Subcutaneous abdominal adipose tissue (tissue), 5 donors: Measurements from ENCODE around the gene C1QTNF9.
"Not testable (repeated sequence)": the region's sequence is repeated elsewhere in the genome, so short reads cannot be mapped to it uniquely, and the experiment has no call there.

Experiments
- H3K27ac ChIP-seq: one replicate; pipeline ENCODE4 v1.7.0; 2013; ENCODE audit warnings: low read depth, mild to moderate bottlenecking, inconsistent platforms, low read length, moderate library complexity
- H3K27me3 ChIP-seq, 5 donors: one replicate each; pipeline ENCODE4 v1.7.0; 2013; ENCODE audit warnings: low read length in 5 of 5, inconsistent platforms in 1 of 5; ENCODE audit not compliant: control insufficient read depth in 5 of 5, insufficient read depth in 4 of 5
- H3K36me3 ChIP-seq, 5 donors: one replicate each; pipeline ENCODE4 v1.7.0; 2013; ENCODE audit warnings: low read length in 5 of 5; ENCODE audit not compliant: control insufficient read depth in 5 of 5, insufficient read depth in 5 of 5
- H3K4me1 ChIP-seq, 5 donors: one replicate each; pipeline ENCODE4 v1.7.0; 2013; ENCODE audit warnings: low read length in 5 of 5, mild to moderate bottlenecking in 3 of 5, moderate library complexity in 1 of 5; ENCODE audit not compliant: control insufficient read depth in 5 of 5, insufficient read depth in 5 of 5
- H3K4me3 ChIP-seq, 5 donors: one replicate each; pipeline ENCODE4 v1.7.0; 2013; ENCODE audit warnings: low read length in 5 of 5, low read depth in 1 of 5
- H3K9ac ChIP-seq, 5 donors: one replicate each; pipeline ENCODE4 v1.7.0; 2013; ENCODE audit warnings: low read length in 5 of 5, mild to moderate bottlenecking in 4 of 5, moderate library complexity in 3 of 5
- H3K9me3 ChIP-seq, 5 donors: one replicate each; pipeline ENCODE4 v1.7.0; 2013; ENCODE audit warnings: low read length in 5 of 5; ENCODE audit not compliant: control insufficient read depth in 5 of 5
- donor health status: healthy.
- donor health status: healthy.
- donor health status: healthy.
- donor health status: healthy.
- donor health status: healthy.

C1QTNF9 gene

DNA sequence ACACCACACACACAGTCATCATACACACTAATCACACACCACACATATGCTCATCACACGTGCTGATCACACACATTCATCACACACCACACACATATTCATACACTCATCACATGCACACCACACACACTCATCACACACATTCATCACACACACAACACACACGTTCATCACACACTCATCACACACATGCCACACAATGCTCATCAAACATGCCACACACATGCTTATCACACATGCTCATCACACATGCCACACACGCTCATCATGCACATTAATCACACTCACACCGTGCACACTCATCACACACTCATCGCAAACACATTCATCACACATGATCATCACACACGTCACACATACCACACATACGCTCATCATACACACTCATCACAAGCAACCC lies 47.5 kb downstream of the C1QTNF9 start:
- no peaks in the 10 kb centered on the region for H3K36me3 ChIP-seq
- H3K27me3 ChIP-seq, result peaks cover 0 to 2% (median 0%) of the 10 kb centered on the region in 5 donors
- no peak overlapping the region for H3K4me3 ChIP-seq
- no peak overlapping the region for H3K9ac ChIP-seq
- no peaks in the 10 kb centered on the region for H3K4me1 ChIP-seq
- no peak overlapping the region for H3K27ac ChIP-seq
- peaks cover 0 to 4% (median 0%) of the 10 kb centered on the region in 5 donors for H3K9me3 ChIP-seq

DNA sequence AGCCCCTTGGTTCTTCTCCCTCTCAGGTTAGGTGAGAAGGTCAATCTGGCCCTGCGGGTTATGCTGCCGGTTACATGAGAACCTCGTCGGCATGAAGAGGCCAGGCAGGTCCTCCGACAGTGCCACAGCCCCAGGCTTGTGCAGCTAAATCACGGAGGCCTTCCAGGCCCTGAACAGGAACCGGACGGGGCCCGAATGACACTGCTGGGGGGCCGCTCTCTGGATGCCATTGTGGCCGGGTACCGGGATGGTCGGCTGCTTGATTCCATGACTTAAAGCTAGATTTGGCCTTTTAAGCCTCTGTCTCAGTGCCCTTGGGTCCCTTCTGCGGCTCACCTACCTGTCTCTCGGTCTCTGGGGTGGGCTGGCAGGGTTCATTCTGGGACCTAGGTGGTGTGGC lies 48.4 kb downstream of the C1QTNF9 start:
- Histone ChIP-seq H3K4me3 (no peak overlapping the region), H3K9ac (no peak overlapping the region), H3K27me3 (peaks cover 0 to 2% (median 0%) of the 10 kb centered on the region in 5 donors), H3K27ac (no peak overlapping the region), H3K9me3 (peaks cover 0 to 4% (median 0%) of the 10 kb centered on the region in 5 donors), H3K4me1 (no peaks in the 10 kb centered on the region), H3K36me3 (no peaks in the 10 kb centered on the region)

DNA sequence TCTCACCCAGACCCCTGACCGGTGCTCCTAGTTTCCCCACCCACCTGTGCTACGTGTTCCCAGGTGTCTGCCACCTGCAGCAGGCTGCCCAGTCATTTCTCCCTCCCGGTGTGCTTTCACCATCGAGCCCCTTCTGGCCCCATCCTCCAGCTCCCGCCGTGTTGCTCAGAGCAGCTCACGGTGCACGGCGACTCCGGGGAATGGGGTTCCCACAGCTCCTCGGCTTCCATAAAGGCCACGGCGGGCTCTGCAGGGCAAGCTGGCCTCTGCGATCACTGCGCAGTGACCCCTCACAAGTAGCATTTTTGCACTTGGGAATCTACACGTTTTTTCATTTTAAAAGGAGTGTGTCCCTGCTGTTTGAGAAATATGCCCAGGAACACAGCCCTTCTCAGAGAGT lies 49.5 kb downstream of the C1QTNF9 start:
- H3K27ac ChIP-seq, H3K27me3 ChIP-seq, H3K9ac ChIP-seq, H3K9me3 ChIP-seq, H3K36me3 ChIP-seq, H3K4me1 ChIP-seq, H3K4me3 ChIP-seq: not testable (repeated sequence)

DNA sequence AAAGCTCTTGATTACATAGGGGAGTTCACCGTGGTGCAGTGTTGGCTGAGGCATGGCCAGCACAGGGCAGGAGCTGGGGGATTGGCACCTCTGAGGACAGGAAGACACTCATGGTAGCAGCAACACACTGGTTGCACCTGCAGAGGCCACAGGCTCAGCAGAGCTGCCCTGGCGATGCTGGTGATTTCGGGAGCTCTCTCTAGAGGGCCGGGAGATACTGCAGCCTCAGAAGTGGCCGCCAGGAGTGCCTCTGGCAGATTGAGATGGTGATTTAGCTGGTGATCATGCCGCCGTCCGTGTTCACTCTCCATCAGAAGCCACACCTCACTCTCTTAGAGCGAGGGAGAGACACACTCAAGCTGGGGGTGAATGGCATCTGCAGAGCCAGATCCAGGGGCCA lies 49.9 kb downstream of the C1QTNF9 start:
- H3K9me3 ChIP-seq, H3K27me3 ChIP-seq, H3K4me3 ChIP-seq, H3K27ac ChIP-seq, H3K36me3 ChIP-seq, H3K9ac ChIP-seq, H3K4me1 ChIP-seq: not testable (repeated sequence)

DNA sequence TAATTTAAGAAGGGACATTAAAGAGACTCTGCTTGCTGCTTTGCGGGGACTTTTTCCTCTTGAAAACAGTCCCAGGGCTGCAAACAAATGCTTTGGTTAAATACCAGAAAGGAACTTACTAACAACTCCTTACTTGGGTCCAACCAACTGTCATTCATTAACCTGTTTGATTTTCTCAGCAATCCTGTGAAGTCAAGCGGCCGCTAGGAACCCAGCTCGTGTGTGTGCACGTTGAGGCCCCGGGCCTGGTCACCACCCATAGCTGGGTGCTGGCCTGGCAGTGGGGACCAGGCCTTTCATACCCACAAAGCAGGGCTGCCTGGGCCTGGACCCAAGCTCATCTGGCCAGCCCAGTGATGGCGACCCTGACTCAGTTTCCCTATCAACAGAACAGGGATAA lies 50.7 kb downstream of the C1QTNF9 start:
- no peaks in the 10 kb centered on the region for H3K4me1 ChIP-seq
- H3K9me3 ChIP-seq, result peaks cover 0 to 4% (median 0%) of the 10 kb centered on the region in 5 donors
- peaks cover 0 to 2% (median 0%) of the 10 kb centered on the region in 5 donors for H3K27me3 ChIP-seq
- H3K4me3 ChIP-seq, result no peak overlapping the region
- H3K9ac ChIP-seq, result no peak overlapping the region
- H3K36me3 ChIP-seq, result no peaks in the 10 kb centered on the region
- H3K27ac ChIP-seq, result no peak overlapping the region

DNA sequence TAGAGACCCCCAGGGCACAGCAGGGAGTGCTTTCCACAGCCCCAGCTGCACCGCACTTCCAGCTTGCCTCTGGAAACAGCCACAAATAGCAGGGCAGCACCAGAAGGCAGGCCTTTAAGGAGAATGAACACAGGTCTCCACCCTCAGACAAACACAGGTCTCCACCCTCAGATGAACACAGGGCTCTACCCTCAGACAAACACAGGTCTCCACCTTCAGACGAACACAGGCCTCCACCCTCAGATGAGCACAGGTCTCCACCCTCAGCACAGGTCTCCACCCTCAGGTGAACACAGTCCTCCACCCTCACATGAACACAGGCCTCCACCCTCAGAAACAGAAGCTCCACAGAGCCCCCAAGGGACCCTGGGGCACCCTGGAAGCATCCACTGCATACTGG lies 51.7 kb downstream of the C1QTNF9 start:
- H3K27me3 ChIP-seq, result peaks cover 0 to 2% (median 0%) of the 10 kb centered on the region in 5 donors
- H3K9ac ChIP-seq, result no peak overlapping the region
- H3K4me3 ChIP-seq, result no peak overlapping the region
- no peaks in the 10 kb centered on the region for H3K36me3 ChIP-seq
- H3K4me1 ChIP-seq, result no peaks in the 10 kb centered on the region
- no peak overlapping the region for H3K27ac ChIP-seq
- peaks cover 0 to 3% (median 0%) of the 10 kb centered on the region in 5 donors for H3K9me3 ChIP-seq

- Histone ChIP-seq H3K27ac (no peak overlapping the region), H3K4me3 (no peak overlapping the region), H3K4me1 (no peaks in the 10 kb centered on the region), H3K36me3 (no peaks in the 10 kb centered on the region), H3K9ac (no peak overlapping the region), H3K27me3 (peaks cover 0 to 2% (median 0%) of the 10 kb centered on the region in 5 donors), H3K9me3 (no peaks in the 10 kb centered on the region)
Measured at GRCh38 chr13:24361852-24362366, 52.5 kb downstream of the C1QTNF9 start.

GRCh38 chr13:24362435-24362952 lies 53.1 kb downstream of the C1QTNF9 start:
- Histone ChIP-seq H3K9me3 (no peaks in the 10 kb centered on the region), H3K9ac (no peak overlapping the region), H3K27me3 (peaks cover 0 to 2% (median 0%) of the 10 kb centered on the region in 5 donors), H3K36me3 (no peaks in the 10 kb centered on the region), H3K27ac (no peak overlapping the region), H3K4me1 (no peaks in the 10 kb centered on the region), H3K4me3 (no peak overlapping the region)

DNA sequence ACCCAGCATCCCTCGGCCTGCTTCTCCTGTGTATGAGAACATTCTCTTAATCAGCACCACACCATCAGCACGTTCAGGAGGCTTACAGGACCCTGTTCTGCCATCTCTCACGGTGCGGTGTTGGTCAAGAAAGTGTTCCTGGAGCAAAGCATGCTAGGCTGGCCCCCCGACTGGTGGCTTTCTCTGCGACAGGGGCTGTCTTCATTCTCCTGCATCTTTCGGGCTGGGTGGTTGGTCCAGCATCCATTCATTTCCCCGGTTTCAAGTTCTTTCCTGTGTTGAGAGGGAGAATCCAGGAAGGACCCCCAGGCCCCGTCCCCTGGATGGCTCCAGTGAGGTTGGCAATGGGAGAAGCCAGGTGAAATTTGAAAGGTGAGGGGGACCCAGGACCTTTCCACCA lies 55.8 kb downstream of the C1QTNF9 start:
- H3K4me3 ChIP-seq, result no peak overlapping the region
- H3K9ac ChIP-seq, result no peak overlapping the region
- H3K36me3 ChIP-seq, result no peaks in the 10 kb centered on the region
- no peaks in the 10 kb centered on the region for H3K4me1 ChIP-seq
- H3K27ac ChIP-seq, result no peak overlapping the region
- H3K27me3 ChIP-seq, result no peaks in the 10 kb centered on the region
- H3K9me3 ChIP-seq, result no peaks in the 10 kb centered on the region

DNA sequence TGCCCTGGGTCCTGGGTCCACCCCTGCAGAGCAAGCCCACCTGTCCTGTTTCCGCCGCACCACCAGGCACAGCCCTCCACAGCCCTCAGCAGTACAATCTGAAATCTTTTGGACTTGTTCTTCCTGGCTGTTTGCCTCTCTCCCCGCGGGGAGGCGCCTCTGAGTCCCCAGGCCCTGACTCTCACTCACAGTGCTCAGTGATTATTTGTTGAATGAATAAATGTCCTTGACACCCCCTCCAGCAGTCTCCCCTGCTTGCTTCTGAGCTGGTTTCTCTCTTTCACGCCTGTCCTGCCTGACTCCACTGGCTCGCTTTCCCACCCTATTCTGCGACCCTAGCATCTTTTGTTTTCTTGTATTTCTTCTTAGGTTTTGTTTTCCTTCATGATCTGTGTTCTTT lies 56.9 kb downstream of the C1QTNF9 start:
- H3K36me3 ChIP-seq, H3K4me3 ChIP-seq: not testable (repeated sequence)

GRCh38 chr13:24371273-24371672 lies 61.9 kb downstream of the C1QTNF9 start:
- not testable (repeated sequence) for H3K4me1 ChIP-seq, H3K9ac ChIP-seq, H3K27ac ChIP-seq, H3K27me3 ChIP-seq, H3K9me3 ChIP-seq, H3K36me3 ChIP-seq, H3K4me3 ChIP-seq

More for the DNA sequence above, 56.9 kb downstream of the C1QTNF9 start:
- not testable (repeated sequence) for H3K9me3 ChIP-seq, H3K9ac ChIP-seq, H3K27me3 ChIP-seq, H3K27ac ChIP-seq, H3K4me1 ChIP-seq
